Hematopoietic multipotent progenitor cell treated with erythropoietin and hydrocortisone succinate and interleukin-3 and kit ligand, for 6 days (in vitro differentiated cells): ENCODE data around the gene RNF115.
A peak's percentile ranks its signal among the peaks of the same experiment; 100 is the strongest.
"Not testable (repeated sequence)": the region's sequence is repeated elsewhere in the genome, so short reads cannot be mapped to it uniquely, and the experiment has no call there.

Source experiments
- DNase-seq: peaks from one replicate; pipeline ENCODE4 v3.0.0-alpha.2; 2015

RNF115 gene

GRCh38 chr1:145826030-145826429, 2.1 kb upstream of the RNF115 start:
- DNase-seq, result peak; percentile 40

GRCh38 chr1:145824499-145824842, 576 bp upstream of the RNF115 start:
- DNase-seq, result no peak

DNA sequence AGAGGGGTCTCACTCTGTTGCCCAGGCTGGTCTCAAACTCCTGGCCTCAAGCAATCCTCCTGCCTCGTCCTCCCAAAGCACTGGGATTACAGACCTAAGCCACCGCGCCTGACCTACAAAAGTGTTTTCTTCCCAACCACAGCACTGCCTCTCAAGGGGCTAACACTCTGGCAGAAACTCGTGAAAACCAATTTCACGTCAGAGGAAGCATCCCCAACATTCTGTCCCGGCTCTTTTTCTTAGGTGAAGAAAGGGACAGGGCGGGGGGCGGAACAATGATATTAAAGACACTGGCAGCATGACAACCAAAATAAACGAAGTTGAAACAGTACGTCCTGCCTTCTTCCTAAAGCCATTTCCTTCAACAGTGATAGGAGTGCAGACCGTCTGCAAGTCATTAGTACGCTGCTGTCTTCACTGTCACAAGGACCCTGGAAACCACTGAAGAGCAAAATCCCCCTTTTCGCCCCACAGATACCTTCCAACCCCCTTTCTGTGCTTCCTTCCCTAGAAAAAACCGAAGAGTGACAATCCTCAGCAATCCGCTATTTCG, 1.0 kb downstream of the RNF115 start:
- DNase-seq, result not testable (repeated sequence)

- DNase-seq, result not testable (repeated sequence)
Measured at GRCh38 chr1:145818095-145818494, 5.8 kb downstream of the RNF115 start.

- not testable (repeated sequence) for DNase-seq
Measured at GRCh38 chr1:145812977-145813810, 10.7 kb downstream of the RNF115 start.

GRCh38 chr1:145806844-145807243, 17.1 kb downstream of the RNF115 start:
- no peak for DNase-seq

DNA sequence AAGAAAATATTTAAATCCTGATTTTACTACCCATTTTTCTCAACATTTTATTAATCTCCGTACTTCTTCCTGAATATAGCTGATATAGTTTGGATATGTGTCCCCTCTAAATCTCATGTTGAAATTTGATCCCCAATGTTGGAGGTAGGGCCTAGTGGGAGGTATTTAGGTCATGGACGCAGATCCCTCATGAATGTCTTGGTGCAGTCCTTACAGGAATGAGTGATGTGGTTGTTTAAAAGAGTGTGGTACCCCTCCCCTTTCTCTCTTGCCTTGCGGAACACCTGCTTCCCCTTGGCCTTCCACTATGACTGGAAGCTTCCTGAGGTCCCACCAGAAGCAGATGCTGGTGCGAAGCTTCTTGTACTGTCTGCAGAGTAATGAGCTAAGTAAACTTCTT, 17.5 kb downstream of the RNF115 start:
- no peak for DNase-seq

DNA sequence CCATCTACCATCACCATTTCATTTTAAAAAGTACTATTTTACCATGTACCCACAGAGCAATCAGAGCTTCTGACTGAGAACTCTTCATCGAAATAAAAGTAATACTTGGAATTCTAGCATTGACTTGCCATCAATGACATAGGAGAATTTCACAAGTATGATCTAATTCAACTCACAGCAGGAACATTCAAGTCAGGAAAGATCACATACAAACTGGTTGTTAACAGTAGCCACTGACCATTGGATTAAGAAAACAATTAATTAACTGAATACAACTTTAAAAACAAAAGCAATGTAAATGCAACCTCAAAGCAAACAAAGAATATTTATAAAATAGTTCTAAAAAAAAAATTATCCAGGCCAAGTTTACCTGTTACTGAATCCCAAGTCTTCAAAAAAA, 18.8 kb downstream of the RNF115 start:
- no peak for DNase-seq

DNA sequence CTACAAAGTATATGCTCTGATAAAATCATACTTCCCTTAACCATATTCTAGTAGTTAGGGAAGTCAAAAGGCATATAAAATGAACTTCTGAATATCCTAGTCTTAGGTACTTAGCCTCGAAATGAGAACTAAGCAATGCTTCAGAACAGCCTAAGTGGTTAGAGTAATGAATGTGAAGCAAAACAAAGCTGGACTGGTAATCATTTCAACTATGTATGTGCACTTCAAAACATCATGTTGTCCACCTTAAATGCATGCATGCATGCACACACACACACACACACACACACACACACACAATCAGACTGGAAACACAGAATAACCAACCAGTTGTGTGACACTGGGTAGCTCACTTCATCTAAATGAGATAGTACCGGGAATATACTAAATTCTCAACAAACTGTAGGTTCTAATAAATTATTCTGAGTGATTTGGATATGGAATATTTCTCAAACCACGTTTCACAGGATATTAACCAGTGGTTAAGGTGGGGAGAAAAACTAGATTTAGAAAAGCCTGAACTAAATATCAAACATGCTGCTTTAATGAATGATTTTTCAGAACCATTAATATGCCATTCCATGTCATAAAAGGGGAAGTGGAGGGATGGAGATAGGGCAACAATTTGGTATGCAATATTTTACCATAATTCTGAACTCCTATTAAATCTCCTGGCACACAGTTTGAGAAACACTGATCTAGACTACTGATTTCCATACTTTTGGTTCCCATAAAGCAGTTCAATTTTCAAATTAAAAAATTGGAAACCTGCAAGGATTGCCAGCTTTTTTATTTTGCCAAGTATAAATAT, 19.5 kb downstream of the RNF115 start:
- DNase-seq, result no peak

DNA sequence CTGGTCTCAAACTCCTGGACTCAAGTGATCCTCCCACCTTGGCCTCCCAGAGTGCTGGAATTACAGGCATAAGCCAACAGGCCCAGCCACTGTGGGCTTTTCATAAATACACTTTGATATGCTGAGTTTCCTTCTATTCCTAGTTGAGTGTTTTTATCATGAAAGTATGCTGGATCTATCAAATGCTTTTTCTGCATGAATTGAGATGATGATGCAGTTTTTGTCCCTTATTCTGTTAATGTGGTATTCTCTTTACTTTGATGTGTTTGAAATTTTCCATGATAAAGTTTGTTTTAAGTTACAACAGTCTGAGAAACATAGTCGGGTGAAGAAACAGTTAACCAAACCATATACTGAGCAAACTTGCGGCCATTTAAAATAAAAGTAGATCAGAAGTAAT, 24.1 kb downstream of the RNF115 start:
- no peak for DNase-seq

GRCh38 chr1:145796753-145797152, 27.1 kb downstream of the RNF115 start:
- no peak for DNase-seq

- DNase-seq, result no peak
Measured at GRCh38 chr1:145795257-145795881, 28.5 kb downstream of the RNF115 start.

DNA sequence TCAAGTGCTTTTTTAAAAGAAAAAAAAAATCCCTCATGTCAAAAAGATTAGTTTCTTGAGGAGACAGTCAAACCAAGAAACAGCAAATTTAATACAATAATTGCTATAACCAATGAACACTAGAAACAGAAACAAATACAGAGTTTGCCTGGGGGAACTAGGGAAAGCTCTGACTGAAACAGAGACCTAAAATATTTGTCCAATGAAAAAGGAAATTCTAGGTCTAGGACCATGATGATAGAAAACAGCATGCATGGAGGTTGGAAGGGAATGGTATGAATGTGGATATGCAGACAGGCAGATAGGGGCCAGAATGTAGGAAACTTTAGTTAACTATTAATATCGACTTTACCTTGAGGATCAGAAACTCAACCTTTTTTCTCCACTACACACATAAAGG, 31.4 kb downstream of the RNF115 start:
- no peak for DNase-seq

DNA sequence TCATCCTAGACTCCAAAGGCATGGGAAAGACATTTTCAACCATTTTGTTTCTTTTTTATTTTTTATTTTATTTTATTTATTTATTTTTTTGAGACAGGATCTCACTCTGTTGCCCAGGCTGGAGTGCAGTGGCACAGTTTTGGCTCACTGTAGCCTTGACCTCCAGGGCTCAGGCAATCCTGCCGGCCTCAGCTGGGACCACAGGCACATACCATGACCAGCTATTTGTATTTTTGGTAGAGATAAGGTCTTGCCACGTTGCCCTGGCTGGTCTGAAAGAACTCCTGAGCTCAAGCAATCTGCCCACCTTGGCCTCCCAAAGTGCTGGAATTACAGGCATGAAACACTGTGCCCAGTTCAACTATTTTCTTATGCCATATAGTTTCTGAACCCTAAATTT, 32.0 kb downstream of the RNF115 start:
- DNase-seq, result not testable (repeated sequence)

DNA sequence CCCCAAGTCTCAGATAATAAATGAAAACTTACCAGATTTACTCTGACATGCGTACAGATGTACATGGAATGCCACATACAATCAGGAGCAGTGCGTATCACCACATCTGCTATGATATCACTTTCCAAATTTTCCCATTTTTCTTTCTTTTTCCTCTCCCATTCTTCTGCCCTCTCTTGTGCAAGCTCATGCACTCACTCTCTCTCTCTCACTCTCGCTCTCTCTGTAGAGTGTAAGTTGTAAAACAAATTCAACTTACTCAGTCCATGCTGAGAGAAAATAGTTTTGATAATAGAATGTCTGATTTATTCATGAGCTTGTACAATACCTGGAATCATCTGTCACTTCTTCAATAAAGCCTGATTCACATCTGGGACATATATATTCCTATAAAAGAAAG, 35.3 kb downstream of the RNF115 start:
- no peak for DNase-seq

GRCh38 chr1:145786271-145786670, 37.6 kb downstream of the RNF115 start:
- no peak for DNase-seq

DNA sequence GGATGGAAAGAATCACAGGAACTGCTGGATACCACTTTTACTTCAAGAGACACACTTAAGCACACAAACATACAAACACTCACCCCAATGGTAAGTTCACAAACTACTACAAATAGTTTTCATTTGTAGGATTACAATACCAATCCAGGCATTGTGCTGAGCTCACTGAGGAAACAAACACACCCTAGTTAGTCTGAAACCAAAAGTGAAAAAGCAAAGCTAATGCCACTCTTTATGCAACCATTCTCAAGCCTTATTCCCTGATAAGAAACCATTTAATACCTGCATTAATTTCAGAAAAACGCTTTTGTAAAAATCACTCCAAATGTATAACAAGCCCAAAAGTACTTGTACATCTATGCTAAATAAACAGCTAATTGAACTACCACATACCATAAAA, 38.3 kb downstream of the RNF115 start:
- DNase-seq, result no peak

DNA sequence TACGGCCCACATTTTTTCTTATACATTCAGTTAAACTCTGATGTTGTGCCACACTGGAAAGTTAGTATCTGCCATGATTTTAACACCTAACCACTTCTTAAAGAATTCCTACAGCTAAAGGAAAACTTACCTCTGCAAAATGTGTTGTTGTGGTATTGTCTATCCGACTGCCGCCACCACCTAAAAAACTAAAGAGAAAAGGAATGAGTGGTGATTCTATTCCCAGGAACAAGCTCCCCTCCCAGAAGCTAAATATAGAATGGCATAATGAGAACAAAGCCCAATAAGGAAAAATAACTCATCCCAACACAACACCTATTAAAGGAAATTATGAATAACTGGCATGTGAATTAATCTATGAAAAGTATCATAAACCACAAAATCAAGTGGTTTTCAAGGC, 39.5 kb downstream of the RNF115 start:
- DNase-seq, result no peak

DNA sequence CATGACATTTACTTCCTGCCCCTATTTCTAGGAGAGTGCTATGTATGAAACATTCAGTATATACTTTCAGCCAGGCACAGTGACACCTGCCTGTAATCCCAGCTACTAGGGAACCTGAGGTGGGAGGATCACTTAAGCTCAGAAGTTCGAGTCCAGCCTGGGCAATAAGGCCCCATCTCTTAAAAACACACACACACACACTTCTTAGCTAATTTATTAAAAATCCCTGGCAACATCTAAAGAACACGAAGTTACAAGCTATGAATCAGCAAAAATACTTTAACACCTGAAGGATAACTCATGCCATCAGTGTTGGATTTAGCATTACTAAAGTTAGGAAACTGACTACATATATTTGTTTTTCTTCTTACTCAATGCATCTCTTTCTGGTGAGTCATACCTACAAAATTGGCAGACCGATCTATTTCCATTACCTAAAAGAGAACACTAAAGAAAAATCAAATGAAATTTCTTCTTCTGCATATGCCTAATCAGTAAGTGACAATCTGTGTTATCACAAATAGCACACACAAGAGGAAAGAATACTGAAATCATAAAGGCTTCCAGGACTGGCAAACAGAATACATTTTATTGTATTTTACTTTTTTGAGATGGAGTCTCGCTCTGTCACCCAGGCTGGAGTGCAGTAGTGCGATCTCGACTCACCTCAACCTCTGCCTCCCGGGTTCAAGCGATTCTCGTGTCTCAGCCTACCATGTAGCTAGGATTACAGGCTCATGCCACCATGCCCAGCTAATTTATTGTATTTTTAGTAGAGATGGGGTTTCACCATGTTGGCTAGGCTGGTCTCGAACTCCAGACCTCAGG, 41.4 kb downstream of the RNF115 start:
- no peak for DNase-seq

GRCh38 chr1:145778146-145778540, 45.8 kb downstream of the RNF115 start:
- DNase-seq, result no peak

DNA sequence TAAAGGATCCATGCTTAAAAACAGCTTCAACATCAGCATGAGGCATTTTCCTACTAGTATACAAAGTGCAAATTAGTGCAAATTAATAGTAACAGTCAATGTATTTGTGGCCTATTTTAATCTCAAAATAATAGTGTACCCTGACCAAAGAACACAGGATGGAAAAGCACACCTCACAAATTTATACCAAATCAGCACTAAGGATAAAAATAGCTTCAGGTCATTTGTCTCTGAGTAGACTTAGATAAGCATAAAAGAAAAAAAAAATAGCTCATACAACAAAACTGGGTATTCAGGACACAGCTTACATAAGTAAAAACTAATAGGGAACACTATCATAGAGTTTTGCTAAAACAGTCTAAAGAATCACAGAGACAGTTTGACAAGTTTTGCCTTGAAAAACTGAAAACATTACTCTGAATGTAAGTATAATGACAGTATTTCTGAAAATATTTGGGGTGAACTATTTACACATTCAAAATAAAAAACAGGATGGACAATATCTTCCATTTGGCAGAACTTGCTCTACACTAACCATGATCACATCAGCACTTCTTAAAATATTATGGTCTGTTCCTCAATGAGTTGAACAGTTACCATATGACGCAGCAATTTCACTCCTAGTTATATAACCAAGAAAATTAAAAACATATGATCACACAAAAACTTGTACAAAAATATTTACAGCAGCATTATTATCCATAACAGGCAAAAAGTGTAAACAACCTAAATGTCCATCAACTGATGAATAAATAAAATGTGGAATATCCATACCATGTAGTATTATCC, 46.3 kb downstream of the RNF115 start:
- DNase-seq, result no peak

DNA sequence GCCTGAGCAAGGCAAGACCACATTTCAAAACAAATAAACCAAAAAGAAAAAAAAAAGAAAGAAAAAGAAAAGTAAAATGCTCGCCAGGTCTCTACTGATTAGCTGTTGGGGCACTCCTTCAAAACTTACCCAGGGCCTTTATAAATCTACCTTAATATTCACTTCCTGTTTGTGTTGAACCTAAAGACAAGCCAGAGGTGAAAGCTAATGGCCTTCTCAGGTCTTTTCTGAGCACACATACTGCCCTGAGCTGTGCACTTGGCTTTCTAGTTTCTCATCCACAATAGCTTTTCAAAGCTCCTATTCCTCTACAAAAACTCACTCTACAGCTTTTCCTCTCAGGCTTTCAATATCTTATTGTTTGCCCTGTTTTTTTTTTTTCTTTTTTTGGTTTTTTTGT, 50.5 kb downstream of the RNF115 start:
- DNase-seq, result no peak
